IMR-90 (cell line): ENCODE data around the gene FYCO1.
A peak's percentile ranks its signal among the peaks of the same experiment; 100 is the strongest.

Experiments used
- CEBPB ChIP-seq: IDR thresholded peaks from 2 replicates; pipeline ENCODE4 v1.6.1; 2012; ENCODE audit warnings: low read depth, low read length, improper control_type of control experiment
- CHD1 ChIP-seq: IDR thresholded peaks from 2 replicates; pipeline ENCODE4 v1.6.1; 2012; ENCODE audit warnings: low read depth, low read length, improper control_type of control experiment
- CTCF ChIP-seq: conservative IDR thresholded peaks from 2 replicates; pipeline ENCODE4 v1.5.1; 2012; ENCODE audit warnings: mild to moderate bottlenecking, low read depth, low read length, improper control_type of control experiment
- FOS ChIP-seq: fragments of 150-350 bp; IDR thresholded peaks from 2 replicates; pipeline ENCODE4 v1.6.1; 2016; ENCODE audit warnings: low read depth, low read length
- NFE2L2 ChIP-seq: fragments of 150-350 bp; IDR thresholded peaks from 2 replicates; pipeline ENCODE4 v1.6.1; 2016; ENCODE audit warnings: low read depth, mild to moderate bottlenecking, low read length
- POLR2A ChIP-seq: IDR thresholded peaks from 2 replicates; pipeline ENCODE4 v1.6.1; 2012; ENCODE audit warnings: mild to moderate bottlenecking, low read depth, low read length
- RAD21 ChIP-seq: IDR thresholded peaks from 2 replicates; pipeline ENCODE4 v1.6.1; 2012; ENCODE audit warnings: low read length, improper control_type of control experiment
- USF2 ChIP-seq: fragments of 150-350 bp; IDR thresholded peaks from 2 replicates; pipeline ENCODE4 v1.6.1; 2017; ENCODE audit warnings: mild to moderate bottlenecking, antibody characterized with exemption, low read length, low read depth

GRCh38 chr3:45947361-45947760, 48.3 kb downstream of the FYCO1 start:
- TF ChIP-seq CTCF (no peak), FOS (no peak), CHD1 (no peak), POLR2A (no peak), RAD21 (no peak), CEBPB (no peak), NFE2L2 (peak; percentile 93), USF2 (no peak)
